ENCODE results near the gene ABI2.

The ABI2 gene

GRCh38 chr2:203462308-203462707 is 134.1 kb downstream of the ABI2 start:
- no peak for TF ChIP-seq CTCF (IDR thresholded peaks at IDR 0.05; ENCODE audit: extremely low read depth, insufficient read depth, missing control alignments)
- DNase-seq (ENCODE audit: low spot score): no peak
- in situ Hi-C loops (cut with MboI; ENCODE audit: low pct_unique_long_range_greater_than_20kb, low sequenced_read_pairs, unreplicated experiment): loop anchor here (25.0 kb wide), 1 partner anchor 875 kb away; no protein-coding TSS in a partner anchor

- no peak for TF ChIP-seq CTCF (IDR thresholded peaks at IDR 0.05; ENCODE audit: extremely low read depth, insufficient read depth, missing control alignments)
- no peak for DNase-seq (ENCODE audit: low spot score)
- in situ Hi-C loops (cut with MboI; ENCODE audit: low pct_unique_long_range_greater_than_20kb, low sequenced_read_pairs, unreplicated experiment): loop anchor here (25.0 kb wide), 1 partner anchor 876 kb away; no protein-coding TSS in a partner anchor
Measured at GRCh38 chr2:203463266-203463678, 135.1 kb downstream of the ABI2 start.

- no peak for TF ChIP-seq CTCF (IDR thresholded peaks at IDR 0.05; ENCODE audit: extremely low read depth, insufficient read depth, missing control alignments)
- DNase-seq (ENCODE audit: low spot score): no peak
- in situ Hi-C loops (cut with MboI; ENCODE audit: low pct_unique_long_range_greater_than_20kb, low sequenced_read_pairs, unreplicated experiment): loop anchor here (25.0 kb wide), 1 partner anchor 882 kb away; no protein-coding TSS in a partner anchor
Measured at GRCh38 chr2:203469546-203469945, 141.4 kb downstream of the ABI2 start.

GRCh38 chr2:203470371-203470770 is 142.2 kb downstream of the ABI2 start:
- no peak for DNase-seq (ENCODE audit: low spot score)
- no peak for TF ChIP-seq CTCF (IDR thresholded peaks at IDR 0.05; ENCODE audit: extremely low read depth, insufficient read depth, missing control alignments)
- in situ Hi-C loops (cut with MboI; ENCODE audit: low pct_unique_long_range_greater_than_20kb, low sequenced_read_pairs, unreplicated experiment): loop anchor here (25.0 kb wide), 1 partner anchor 883 kb away; no protein-coding TSS in a partner anchor

GRCh38 chr2:203471323-203471722 is 143.1 kb downstream of the ABI2 start:
- DNase-seq (ENCODE audit: low spot score): no peak
- in situ Hi-C loops (cut with MboI; ENCODE audit: low pct_unique_long_range_greater_than_20kb, low sequenced_read_pairs, unreplicated experiment): loop anchor here (25.0 kb wide), 1 partner anchor 884 kb away; no protein-coding TSS in a partner anchor
- no peak for TF ChIP-seq CTCF (IDR thresholded peaks at IDR 0.05; ENCODE audit: extremely low read depth, insufficient read depth, missing control alignments)

GRCh38 chr2:203476881-203477280 is 148.7 kb downstream of the ABI2 start:
- in situ Hi-C loops (cut with MboI; ENCODE audit: low pct_unique_long_range_greater_than_20kb, low sequenced_read_pairs, unreplicated experiment): loop anchor here (25.0 kb wide), 1 partner anchor 435 kb away; no protein-coding TSS in a partner anchor
- no peak for TF ChIP-seq CTCF (IDR thresholded peaks at IDR 0.05; ENCODE audit: extremely low read depth, insufficient read depth, missing control alignments)

More at GRCh38 chr2:203476881-203477280, 148.7 kb downstream of the ABI2 start:
- DNase-seq (ENCODE audit: low spot score): no peak
